GM10248 (cell line): Measurements from ENCODE around the gene CD28.
"Not testable (repeated sequence)": the region's sequence is repeated elsewhere in the genome, so short reads cannot be mapped to it uniquely, and the experiment has no call there.

Experiments
- CTCF ChIA-PET: fragments of 300-600 bp; sonication (Branson Sonifier 250); formaldehyde crosslinking; extraction: SDS; loops from one replicate; lab custom pipeline; 2021; ENCODE audit warnings: antibody characterized with exemption; lab: Yijun Ruan, JAX
- POLR2A ChIA-PET: fragments of 350-650 bp; sonication (Branson Sonifier 250); formaldehyde crosslinking; extraction: SDS; loops from one replicate; lab custom pipeline; 2020; ENCODE audit warnings: antibody characterized with exemption; lab: Yijun Ruan, JAX
- DNase-seq: peaks from one replicate; pipeline ENCODE4 v3.0.0; 2012; ENCODE audit errors: extremely low spot score
- CTCF ChIP-seq: IDR thresholded peaks from 2 replicates; pipeline ENCODE4 v1.5.1; 2012; ENCODE audit warnings: mild to moderate bottlenecking, low read depth; ENCODE audit errors: extremely low read depth, missing control alignments, control extremely low read depth

Gene CD28

GRCh38 chr2:203781151-203781550 is 74.7 kb downstream of the CD28 start:
- ChIA-PET POLR2A (no interaction called here), CTCF (interaction anchor here (1.0 to 1.9 kb wide), 5 partner anchors 11 to 37 kb away, joined by 3 to 15 read pairs (median 4); no protein-coding TSS in a partner anchor)
- no peak for DNase-seq
- no peak for TF ChIP-seq CTCF

GRCh38 chr2:203782262-203782976 is 76.0 kb downstream of the CD28 start:
- peak; percentile 55 for DNase-seq
- POLR2A ChIA-PET, result no interaction called here
- CTCF ChIA-PET, result interaction anchor here (0.6 to 2.0 kb wide), 15 partner anchors 9 to 298 kb away, joined by 3 to 15 read pairs (median 3); no protein-coding TSS in a partner anchor
- TF ChIP-seq CTCF, result peak; percentile 70

GRCh38 chr2:203783496-203784203 is 77.2 kb downstream of the CD28 start:
- TF ChIP-seq CTCF, result no peak
- POLR2A ChIA-PET, result no interaction called here
- CTCF ChIA-PET, result interaction anchor here (0.6 to 2.0 kb wide), 18 partner anchors 10 to 250 kb away, joined by 3 to 9 read pairs (median 3); no protein-coding TSS in a partner anchor
- no peak for DNase-seq

GRCh38 chr2:203784710-203785270 is 78.4 kb downstream of the CD28 start:
- POLR2A ChIA-PET, DNase-seq: not testable (repeated sequence)
- CTCF ChIA-PET, result interaction anchor here (1.1 to 2.0 kb wide), 3 partner anchors 18 to 31 kb away, joined by 4 to 7 read pairs (median 6); no protein-coding TSS in a partner anchor

GRCh38 chr2:203785391-203786110 is 79.1 kb downstream of the CD28 start:
- POLR2A ChIA-PET, result not testable (repeated sequence)
- CTCF ChIA-PET, result interaction anchor here (1.1 to 2.0 kb wide), 3 partner anchors 12 to 30 kb away, joined by 4 to 6 read pairs (median 4); no protein-coding TSS in a partner anchor

GRCh38 chr2:203786549-203787351 is 80.3 kb downstream of the CD28 start:
- ChIA-PET CTCF (interaction anchor here (1.3 to 2.0 kb wide), 3 partner anchors 11 to 29 kb away, joined by 3 to 6 read pairs (median 4); no protein-coding TSS in a partner anchor), POLR2A (no interaction called here)
- DNase-seq, result no peak
- no peak for TF ChIP-seq CTCF

More at GRCh38 chr2:203785391-203786110, 79.1 kb downstream of the CD28 start:
- DNase-seq, result not testable (repeated sequence)
